Tibial nerve (tissue), 3 donors: ENCODE results near the gene SMIM31.

ENCODE experiments used
- POLR2A ChIP-seq, 2 donors: fragments of 450-650 bp; IDR thresholded peaks; one replicate each; pipeline ENCODE4 v1.6.1; 2017; ENCODE audit warnings: antibody characterized with exemption in 2 of 2, mild to moderate bottlenecking in 2 of 2, moderate library complexity in 2 of 2
- TF ChIP-seq, protein P1 (sequence below), 5 experiments: fragments of 200-600 bp in 3 of 5; fragments of 450-650 bp in 2 of 5; sonication (generic) in 3 of 5; IDR thresholded peaks; one replicate each; pipeline ENCODE4 v1.5.1; 2016 to 2019; ENCODE audit warnings: antibody characterized with exemption in 5 of 5, mild to moderate bottlenecking in 3 of 5, moderate library complexity in 2 of 5

DNA sequence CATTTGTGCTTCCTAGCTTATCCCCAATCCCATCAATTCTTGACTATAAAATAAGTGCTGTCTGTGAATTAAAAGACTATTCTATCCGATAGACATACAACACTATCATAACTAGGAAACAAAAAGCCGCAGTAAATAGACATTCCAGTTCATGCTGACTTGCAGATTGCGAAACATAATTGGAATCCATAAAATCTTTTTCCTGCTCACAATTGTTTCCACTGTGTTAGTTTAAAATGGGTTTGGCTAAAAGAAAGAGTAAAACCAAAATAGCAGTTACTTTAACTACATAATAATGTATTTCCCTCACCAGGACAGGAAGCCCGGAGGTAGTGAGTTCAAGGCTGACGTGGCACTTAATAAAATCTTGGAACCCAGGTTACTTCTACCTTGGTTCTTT is 17.2 kb downstream of the SMIM31 start:
- TF ChIP-seq, protein P1, sequence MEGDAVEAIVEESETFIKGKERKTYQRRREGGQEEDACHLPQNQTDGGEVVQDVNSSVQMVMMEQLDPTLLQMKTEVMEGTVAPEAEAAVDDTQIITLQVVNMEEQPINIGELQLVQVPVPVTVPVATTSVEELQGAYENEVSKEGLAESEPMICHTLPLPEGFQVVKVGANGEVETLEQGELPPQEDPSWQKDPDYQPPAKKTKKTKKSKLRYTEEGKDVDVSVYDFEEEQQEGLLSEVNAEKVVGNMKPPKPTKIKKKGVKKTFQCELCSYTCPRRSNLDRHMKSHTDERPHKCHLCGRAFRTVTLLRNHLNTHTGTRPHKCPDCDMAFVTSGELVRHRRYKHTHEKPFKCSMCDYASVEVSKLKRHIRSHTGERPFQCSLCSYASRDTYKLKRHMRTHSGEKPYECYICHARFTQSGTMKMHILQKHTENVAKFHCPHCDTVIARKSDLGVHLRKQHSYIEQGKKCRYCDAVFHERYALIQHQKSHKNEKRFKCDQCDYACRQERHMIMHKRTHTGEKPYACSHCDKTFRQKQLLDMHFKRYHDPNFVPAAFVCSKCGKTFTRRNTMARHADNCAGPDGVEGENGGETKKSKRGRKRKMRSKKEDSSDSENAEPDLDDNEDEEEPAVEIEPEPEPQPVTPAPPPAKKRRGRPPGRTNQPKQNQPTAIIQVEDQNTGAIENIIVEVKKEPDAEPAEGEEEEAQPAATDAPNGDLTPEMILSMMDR (IDR thresholded peaks at IDR 0.05) = no peak
- no peak for TF ChIP-seq POLR2A (IDR thresholded peaks at IDR 0.05)
